Measurements from ENCODE around the gene DNAH10.

DNA sequence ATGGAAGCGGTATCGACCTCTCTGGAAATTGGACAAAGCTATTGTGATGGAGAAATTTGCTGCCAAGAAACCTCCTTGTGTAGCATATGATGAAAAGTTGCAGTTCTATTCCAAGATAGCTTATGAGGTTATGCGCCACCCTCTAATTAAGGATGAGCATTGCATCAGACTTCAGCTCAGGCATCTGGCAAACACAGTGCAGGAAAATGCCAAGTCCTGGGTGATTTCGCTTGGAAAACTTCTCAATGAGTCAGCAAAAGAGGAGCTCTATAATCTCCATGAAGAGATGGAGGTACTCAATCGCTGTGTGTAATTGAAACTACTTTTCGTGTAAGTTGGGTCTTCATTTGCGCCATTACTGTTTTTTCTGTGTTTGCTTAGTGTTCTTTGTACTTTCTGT is 51.2 kb downstream of the DNAH10 start:
- TF ChIP-seq, protein P1, sequence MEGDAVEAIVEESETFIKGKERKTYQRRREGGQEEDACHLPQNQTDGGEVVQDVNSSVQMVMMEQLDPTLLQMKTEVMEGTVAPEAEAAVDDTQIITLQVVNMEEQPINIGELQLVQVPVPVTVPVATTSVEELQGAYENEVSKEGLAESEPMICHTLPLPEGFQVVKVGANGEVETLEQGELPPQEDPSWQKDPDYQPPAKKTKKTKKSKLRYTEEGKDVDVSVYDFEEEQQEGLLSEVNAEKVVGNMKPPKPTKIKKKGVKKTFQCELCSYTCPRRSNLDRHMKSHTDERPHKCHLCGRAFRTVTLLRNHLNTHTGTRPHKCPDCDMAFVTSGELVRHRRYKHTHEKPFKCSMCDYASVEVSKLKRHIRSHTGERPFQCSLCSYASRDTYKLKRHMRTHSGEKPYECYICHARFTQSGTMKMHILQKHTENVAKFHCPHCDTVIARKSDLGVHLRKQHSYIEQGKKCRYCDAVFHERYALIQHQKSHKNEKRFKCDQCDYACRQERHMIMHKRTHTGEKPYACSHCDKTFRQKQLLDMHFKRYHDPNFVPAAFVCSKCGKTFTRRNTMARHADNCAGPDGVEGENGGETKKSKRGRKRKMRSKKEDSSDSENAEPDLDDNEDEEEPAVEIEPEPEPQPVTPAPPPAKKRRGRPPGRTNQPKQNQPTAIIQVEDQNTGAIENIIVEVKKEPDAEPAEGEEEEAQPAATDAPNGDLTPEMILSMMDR (tag by site-specific recombination; IDR thresholded peaks at IDR 0.05) = no peak
- no peak for TF ChIP-seq ZNF274 (IDR thresholded peaks at IDR 0.05; ENCODE audit: low read length)
- no peak for TF ChIP-seq ZNF274 (tag by site-specific recombination; IDR thresholded peaks at IDR 0.05; ENCODE audit: borderline replicate concordance)
- no peak for TF ChIP-seq ZNF211 (tag by site-specific recombination; IDR thresholded peaks at IDR 0.05; ENCODE audit: low read depth)
- TF ChIP-seq, protein P2, sequence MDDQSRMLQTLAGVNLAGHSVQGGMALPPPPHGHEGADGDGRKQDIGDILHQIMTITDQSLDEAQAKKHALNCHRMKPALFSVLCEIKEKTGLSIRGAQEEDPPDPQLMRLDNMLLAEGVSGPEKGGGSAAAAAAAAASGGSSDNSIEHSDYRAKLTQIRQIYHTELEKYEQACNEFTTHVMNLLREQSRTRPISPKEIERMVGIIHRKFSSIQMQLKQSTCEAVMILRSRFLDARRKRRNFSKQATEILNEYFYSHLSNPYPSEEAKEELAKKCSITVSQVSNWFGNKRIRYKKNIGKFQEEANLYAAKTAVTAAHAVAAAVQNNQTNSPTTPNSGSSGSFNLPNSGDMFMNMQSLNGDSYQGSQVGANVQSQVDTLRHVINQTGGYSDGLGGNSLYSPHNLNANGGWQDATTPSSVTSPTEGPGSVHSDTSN (CRISPR knock-in tag; IDR thresholded peaks at IDR 0.05) = no peak
- TF ChIP-seq ZNF530 (tag by site-specific recombination; IDR thresholded peaks at IDR 0.05; ENCODE audit: low read depth) = no peak
- no peak for TF ChIP-seq ZNF114 (tag by site-specific recombination; IDR thresholded peaks at IDR 0.05)
- TF ChIP-seq, protein P3, sequence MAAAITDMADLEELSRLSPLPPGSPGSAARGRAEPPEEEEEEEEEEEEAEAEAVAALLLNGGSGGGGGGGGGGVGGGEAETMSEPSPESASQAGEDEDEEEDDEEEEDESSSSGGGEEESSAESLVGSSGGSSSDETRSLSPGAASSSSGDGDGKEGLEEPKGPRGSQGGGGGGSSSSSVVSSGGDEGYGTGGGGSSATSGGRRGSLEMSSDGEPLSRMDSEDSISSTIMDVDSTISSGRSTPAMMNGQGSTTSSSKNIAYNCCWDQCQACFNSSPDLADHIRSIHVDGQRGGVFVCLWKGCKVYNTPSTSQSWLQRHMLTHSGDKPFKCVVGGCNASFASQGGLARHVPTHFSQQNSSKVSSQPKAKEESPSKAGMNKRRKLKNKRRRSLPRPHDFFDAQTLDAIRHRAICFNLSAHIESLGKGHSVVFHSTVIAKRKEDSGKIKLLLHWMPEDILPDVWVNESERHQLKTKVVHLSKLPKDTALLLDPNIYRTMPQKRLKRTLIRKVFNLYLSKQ (tag by site-specific recombination; IDR thresholded peaks at IDR 0.05; ENCODE audit: borderline replicate concordance) = no peak
- TF ChIP-seq ZNF610 (tag by site-specific recombination; IDR thresholded peaks at IDR 0.05; ENCODE audit: borderline replicate concordance) = no peak
- no peak for TF ChIP-seq YY1 (tag by site-specific recombination; IDR thresholded peaks at IDR 0.05)
- no peak for TF ChIP-seq TCF7L2 (IDR thresholded peaks at IDR 0.05; ENCODE audit: borderline replicate concordance, low read depth, low read length)
- no peak for TF ChIP-seq ZNF707 (tag by site-specific recombination; IDR thresholded peaks at IDR 0.05)
